HG02970 (cell line): Measurements from ENCODE around the gene SP110.

ENCODE experiments used
- ATAC-seq: cut with Tn5 transposase; IDR thresholded peaks from one replicate; pipeline ENCODE4 v1.9.1; 2021; ENCODE audit warnings: mild to moderate bottlenecking, moderate library complexity, moderate number of reproducible peaks; ENCODE audit not compliant: unreplicated experiment, low FRiP score

SP110 gene

DNA sequence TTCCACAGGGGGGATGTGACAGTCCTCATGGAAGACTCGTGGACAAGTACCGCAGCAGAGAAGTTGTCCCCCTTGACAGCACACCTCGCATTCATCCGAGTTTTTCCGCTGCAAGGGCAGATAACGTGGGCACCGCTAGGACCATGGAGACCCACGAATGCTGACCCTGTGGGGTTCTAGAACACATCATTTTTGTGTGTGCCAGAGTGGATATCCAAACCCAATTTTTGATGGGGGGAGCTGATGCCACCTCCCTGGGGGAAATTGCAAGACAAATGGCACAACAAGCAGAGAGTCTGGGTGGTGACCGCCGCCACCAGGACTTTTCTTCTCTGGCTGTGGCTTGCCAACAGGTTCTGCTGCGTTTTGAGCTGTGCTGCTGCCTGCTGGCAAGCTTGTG lies 46.9 kb downstream of the SP110 start:
- ATAC-seq, result no peak

DNA sequence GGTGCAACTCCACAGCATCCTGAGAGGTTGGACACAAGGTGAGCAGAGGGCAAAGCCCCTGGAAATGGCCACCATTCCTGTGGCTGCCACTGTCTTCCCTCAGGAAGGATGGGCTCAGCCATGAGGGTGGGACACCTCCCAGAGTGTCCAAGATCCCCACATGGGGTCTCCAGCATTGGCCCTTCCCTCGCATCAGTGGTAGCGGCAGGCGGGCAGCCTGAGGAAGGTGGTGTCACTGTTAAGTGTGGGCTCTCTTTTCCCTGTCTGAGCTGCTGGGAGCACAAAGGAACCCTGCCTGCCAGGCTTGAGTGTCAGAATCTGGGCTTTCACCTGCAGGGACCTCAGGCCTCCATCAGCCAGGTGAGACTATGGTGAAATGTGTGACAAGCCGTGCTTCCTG lies 47.6 kb downstream of the SP110 start:
- ATAC-seq, result no peak

- no peak for ATAC-seq
These were observed 49.3 kb downstream of the SP110 start for GRCh38 chr2:230170532-230170931.

GRCh38 chr2:230166557-230167170 lies 53.1 kb downstream of the SP110 start:
- ATAC-seq, result no peak

DNA sequence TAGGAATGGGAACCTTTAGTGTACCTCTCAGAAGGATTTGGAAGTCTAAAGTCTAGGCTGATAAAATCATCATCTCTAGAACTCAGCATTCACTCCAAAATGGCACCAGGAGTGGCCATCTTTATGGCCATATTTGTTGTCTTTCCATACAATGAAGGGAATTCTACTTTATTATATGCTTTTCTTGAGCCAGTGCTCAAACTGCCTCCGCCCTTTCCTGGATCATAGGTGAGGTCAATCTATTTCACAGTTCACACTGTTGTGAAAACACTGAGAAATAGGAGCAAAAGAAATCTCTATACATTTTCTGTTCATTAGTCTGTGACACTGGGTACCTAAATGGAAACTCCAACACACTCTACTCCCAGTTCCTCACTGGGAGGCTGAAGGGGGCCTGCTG lies 55.6 kb downstream of the SP110 start:
- no peak for ATAC-seq

- ATAC-seq, result no peak
These were observed 56.8 kb downstream of the SP110 start for GRCh38 chr2:230162981-230163380.

DNA sequence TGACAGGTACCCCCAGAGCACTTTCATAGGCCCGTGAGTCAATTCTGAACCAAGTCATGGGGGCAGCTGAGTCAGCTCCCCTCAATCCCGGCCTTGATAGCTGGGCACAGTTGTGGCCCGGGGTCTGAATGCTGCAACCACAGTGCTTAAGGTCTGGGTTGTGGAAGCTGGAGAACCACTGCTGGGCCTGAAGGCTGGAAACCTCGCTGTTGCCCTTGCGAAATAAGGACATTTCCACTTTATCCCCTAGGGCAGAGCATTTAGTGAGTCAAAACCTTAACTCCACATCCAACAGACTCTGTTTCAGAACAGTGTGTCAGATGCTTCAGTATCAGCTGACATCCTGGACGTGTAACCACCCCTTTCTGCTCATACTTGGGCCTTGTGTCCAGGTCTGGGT lies 58.6 kb downstream of the SP110 start:
- no peak for ATAC-seq

DNA sequence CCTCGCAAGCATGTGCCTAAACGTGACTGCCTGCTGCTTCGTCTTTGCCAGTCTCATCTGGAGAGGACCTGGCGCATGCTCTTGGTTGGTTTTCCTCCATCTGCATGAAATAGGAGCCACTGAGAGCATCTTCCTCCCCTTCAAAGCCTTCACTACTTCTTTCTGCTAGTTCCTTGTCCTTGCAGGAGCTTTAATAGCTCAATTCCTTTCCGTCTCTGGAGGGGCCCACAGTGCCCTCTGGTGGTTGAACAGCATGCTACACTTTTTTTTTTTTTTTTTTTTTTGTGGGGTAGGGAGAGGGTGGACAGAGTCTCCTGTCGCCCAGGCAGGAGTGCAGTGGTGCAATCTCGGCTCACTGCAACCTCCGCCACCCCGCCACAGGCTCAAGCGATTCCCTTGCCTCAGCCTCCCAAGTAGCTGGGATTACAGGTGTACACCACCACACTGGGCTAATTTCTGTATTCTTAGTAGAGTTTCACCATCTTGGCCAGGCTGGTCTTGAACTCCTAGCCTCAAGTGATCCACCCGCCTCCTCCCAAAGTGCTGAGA lies 59.6 kb downstream of the SP110 start:
- no peak for ATAC-seq

DNA sequence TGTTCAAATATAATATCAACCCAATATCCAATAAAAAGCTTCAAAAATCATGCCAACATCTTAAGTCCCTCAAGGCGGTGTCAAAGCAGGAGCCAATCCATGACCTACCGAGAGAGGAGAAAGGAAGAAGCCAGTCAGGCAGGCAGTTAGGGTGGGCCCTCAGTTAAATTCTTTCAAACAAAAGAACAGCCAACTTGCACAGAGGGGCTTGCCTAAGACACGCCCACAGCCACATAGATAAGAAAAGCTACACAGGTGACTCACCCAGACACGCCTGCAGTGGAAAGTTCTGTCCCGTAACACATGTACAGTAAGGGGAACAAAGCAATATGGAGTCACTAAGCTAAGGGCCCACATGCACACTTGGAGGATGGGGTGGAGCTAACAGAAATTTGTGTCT lies 61.3 kb downstream of the SP110 start:
- ATAC-seq, result no peak

- no peak for ATAC-seq
These were observed 62.7 kb downstream of the SP110 start for GRCh38 chr2:230156782-230157699.

- no peak for ATAC-seq
These were observed 64.4 kb downstream of the SP110 start for GRCh38 chr2:230155359-230155758.

GRCh38 chr2:230153390-230153976 lies 66.3 kb downstream of the SP110 start:
- ATAC-seq, result no peak

GRCh38 chr2:230152334-230152733 lies 67.5 kb downstream of the SP110 start:
- no peak for ATAC-seq

GRCh38 chr2:230144355-230144754 lies 75.4 kb downstream of the SP110 start:
- no peak for ATAC-seq

DNA sequence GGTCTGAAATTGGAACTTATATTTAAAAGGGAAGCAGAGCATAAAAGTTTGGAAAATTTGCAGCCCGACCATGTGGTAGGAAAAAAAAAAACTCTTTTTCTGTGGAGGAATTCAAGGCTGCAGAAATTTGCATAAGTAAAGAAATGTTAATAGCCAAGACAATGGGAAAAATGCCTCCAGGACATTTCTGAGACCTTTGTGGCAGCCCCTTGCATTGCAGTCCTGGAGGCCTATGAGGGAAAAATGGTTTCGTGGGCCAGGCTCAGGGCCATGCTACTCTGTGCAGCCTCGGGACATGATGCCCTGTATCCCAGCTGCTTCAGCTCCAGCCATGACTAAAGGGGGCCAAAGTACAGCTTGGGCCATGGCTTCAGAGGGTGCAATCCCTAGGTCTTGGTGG lies 79.1 kb downstream of the SP110 start:
- ATAC-seq, result no peak

DNA sequence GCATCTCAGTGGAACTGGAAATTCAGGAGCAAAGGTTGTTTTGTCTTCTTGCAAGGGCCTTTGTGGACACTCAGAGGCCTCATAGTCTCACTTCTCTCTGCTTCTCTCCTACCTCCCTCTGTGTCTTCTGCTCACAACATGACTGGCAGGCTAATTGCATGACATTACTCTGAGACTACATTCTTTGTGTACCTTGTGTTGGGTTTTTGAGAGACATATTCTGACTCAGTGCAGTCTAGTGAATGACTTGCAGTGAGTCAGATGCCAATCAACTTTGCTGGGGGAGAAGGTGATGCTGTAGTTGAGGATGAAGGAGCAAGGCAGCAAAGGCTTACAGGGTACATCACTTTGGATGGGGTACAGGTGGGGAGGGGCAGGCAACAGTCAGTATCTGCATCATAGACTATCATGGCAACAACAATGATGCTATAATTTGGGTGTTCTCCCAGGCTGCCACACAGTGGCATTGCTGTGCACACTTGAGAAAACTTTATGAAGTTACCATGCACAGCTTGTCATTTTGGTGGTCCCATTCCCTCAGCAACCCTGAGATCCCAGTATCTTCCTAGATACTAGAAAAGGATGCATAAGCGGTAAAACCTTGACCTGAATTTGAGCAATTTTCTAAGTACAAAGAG lies 81.8 kb downstream of the SP110 start:
- no peak for ATAC-seq

DNA sequence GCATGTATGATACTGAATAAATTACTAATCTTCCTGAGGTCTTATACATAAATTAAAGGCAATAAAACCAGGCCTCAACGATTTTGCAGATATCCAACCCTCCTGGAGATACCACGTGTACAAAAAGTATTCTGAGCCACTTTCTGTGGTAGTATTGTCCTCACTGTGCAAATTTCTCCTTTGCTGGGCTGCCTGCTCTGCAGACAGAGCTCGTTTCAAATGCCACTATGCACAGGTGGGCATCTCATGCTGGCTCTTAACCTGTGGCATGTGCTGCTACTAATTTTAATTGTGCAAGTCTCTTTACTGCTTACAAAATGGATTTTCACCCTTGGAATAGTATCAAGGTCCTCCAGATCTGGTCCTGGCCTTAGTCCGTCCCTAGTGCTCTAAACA lies 84.7 kb downstream of the SP110 start:
- no peak for ATAC-seq

DNA sequence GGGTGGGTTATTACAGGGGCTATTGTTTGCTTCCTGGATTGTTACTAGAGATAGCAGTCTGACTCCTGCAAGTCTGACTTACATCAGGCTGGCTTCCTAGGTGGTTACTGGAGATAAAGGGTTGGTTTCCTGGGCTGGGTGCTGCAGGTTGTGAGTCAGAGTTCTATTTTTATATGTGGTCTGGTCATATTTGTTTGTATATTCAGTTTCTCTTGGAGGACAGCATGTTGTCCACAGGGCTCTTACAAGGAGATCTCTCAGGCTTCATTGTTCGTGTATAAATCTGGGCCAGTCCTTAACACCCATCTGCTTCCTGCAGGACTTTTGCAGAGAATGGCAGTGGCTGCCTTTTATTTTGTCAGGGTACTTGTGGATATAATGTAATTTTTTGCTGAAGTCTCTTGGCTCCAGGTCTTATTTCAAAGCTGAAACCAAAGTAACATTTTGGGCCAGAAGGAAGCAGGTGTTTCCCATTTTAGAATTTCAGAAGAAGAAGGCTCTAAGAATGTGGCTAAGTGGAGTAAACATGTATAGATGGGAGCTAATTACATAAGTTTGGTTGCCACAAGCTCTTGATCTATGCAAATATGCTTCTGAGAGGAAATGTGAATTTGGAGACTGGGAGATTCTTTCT lies 85.2 kb downstream of the SP110 start:
- no peak for ATAC-seq

GRCh38 chr2:230131366-230131765 lies 88.4 kb downstream of the SP110 start:
- ATAC-seq, result no peak

- ATAC-seq, result no peak
These were observed 89.0 kb downstream of the SP110 start for GRCh38 chr2:230130668-230131364.
